ENCODE measurements around the gene AOAH. TPM values are rescaled to one million over a fixed set of nuclear protein-coding genes. Genes with fewer than 3 reads are reported as not detected.
"Not testable (repeated sequence)": the region's sequence is repeated elsewhere in the genome, so short reads cannot be mapped to it uniquely, and the experiment has no call there.

AOAH gene
- total RNA-seq, 1 experiment from 2014 or later, result not detected

GRCh38 chr7:36513393-36513792, 210.9 kb downstream of the AOAH start:
- DNase-seq (ENCODE audit: low read depth), result no peak

- no peak for DNase-seq (ENCODE audit: low read depth)
These were observed 211.7 kb downstream of the AOAH start for GRCh38 chr7:36512616-36513015.

GRCh38 chr7:36509962-36510361, 214.3 kb downstream of the AOAH start:
- DNase-seq (ENCODE audit: low read depth), result no peak

- DNase-seq (ENCODE audit: low read depth), result no peak
These were observed 216.5 kb downstream of the AOAH start for GRCh38 chr7:36507475-36508440.

- peak; percentile 17 for DNase-seq (ENCODE audit: low read depth)
These were observed 217.5 kb downstream of the AOAH start for GRCh38 chr7:36506820-36507219.

GRCh38 chr7:36506130-36506798, 218.0 kb downstream of the AOAH start:
- DNase-seq (ENCODE audit: low read depth), result no peak

- DNase-seq (ENCODE audit: low read depth), result not testable (repeated sequence)
These were observed 219.7 kb downstream of the AOAH start for GRCh38 chr7:36504617-36505016.

GRCh38 chr7:36504216-36504615, 220.1 kb downstream of the AOAH start:
- DNase-seq (ENCODE audit: low read depth), result not testable (repeated sequence)

GRCh38 chr7:36497775-36498174, 226.5 kb downstream of the AOAH start:
- DNase-seq (ENCODE audit: low read depth), result no peak

- not testable (repeated sequence) for DNase-seq (ENCODE audit: low read depth)
These were observed 227.1 kb downstream of the AOAH start for GRCh38 chr7:36497176-36497575.

GRCh38 chr7:36496576-36496975, 227.7 kb downstream of the AOAH start:
- DNase-seq (ENCODE audit: low read depth), result no peak

GRCh38 chr7:36491317-36491716, 233.0 kb downstream of the AOAH start:
- DNase-seq (ENCODE audit: low read depth), result no peak

- DNase-seq (ENCODE audit: low read depth), result no peak
These were observed 233.9 kb downstream of the AOAH start for GRCh38 chr7:36490419-36490830.

GRCh38 chr7:36488672-36489071, 235.6 kb downstream of the AOAH start:
- not testable (repeated sequence) for DNase-seq (ENCODE audit: low read depth)

- DNase-seq (ENCODE audit: low read depth), result peak; percentile 59
These were observed 236.4 kb downstream of the AOAH start for GRCh38 chr7:36487756-36488336.

- DNase-seq (ENCODE audit: low read depth), result no peak
These were observed 238.0 kb downstream of the AOAH start for GRCh38 chr7:36486336-36486735.

- no peak for DNase-seq (ENCODE audit: low read depth)
These were observed 240.0 kb downstream of the AOAH start for GRCh38 chr7:36484265-36484664.

- not testable (repeated sequence) for DNase-seq (ENCODE audit: low read depth)
These were observed 240.4 kb downstream of the AOAH start for GRCh38 chr7:36483853-36484252.

GRCh38 chr7:36478745-36479144, 245.5 kb downstream of the AOAH start:
- DNase-seq (ENCODE audit: low read depth), result no peak

GRCh38 chr7:36475381-36475780, 248.9 kb downstream of the AOAH start:
- no peak for DNase-seq (ENCODE audit: low read depth)

- DNase-seq (ENCODE audit: low read depth), result no peak
These were observed 249.3 kb downstream of the AOAH start for GRCh38 chr7:36475011-36475342.

- peak; percentile 65 for DNase-seq (ENCODE audit: low read depth)
These were observed 249.8 kb downstream of the AOAH start for GRCh38 chr7:36474283-36475010.
